ENCODE measurements around the gene LRP8.

DNA sequence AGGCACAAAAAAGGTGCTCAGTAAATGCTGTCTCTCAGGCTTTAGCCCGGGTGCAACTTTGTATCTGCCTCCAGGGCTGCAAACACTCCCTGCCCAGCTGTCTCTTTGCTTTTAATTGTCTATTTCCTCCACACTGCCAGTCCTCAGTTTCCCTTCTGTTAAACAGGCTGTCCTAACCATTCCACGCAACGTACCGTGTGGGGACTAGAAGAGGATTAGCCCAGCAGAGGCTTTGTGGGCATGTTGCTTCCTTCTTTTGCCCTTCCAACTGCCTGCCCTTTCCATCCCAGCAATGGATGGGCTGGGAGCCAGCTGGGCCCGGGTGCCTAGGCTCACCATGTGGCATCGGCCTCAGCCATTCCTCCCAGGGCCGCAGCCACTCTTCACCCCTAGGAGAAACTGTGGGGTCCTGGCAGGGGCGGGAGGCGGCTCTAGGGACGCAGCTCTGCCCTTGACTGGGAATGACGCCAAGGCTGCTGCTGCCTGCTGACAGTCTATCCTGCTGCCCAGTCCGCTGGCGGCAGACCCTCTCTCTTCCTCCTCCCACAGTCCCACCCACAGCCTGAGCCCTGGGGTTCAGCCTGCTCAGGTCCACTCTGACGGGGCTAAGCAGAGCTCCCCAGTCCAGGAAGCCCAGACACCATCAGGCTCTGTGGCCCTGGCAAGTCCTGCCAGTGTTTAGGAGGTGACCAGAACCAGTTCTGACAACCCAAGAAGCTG, 40.6 kb upstream of the LRP8 start:
- TF ChIP-seq, protein P1, sequence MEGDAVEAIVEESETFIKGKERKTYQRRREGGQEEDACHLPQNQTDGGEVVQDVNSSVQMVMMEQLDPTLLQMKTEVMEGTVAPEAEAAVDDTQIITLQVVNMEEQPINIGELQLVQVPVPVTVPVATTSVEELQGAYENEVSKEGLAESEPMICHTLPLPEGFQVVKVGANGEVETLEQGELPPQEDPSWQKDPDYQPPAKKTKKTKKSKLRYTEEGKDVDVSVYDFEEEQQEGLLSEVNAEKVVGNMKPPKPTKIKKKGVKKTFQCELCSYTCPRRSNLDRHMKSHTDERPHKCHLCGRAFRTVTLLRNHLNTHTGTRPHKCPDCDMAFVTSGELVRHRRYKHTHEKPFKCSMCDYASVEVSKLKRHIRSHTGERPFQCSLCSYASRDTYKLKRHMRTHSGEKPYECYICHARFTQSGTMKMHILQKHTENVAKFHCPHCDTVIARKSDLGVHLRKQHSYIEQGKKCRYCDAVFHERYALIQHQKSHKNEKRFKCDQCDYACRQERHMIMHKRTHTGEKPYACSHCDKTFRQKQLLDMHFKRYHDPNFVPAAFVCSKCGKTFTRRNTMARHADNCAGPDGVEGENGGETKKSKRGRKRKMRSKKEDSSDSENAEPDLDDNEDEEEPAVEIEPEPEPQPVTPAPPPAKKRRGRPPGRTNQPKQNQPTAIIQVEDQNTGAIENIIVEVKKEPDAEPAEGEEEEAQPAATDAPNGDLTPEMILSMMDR (conservative IDR thresholded peaks at IDR 0.05; ENCODE audit: low read depth, low read length) = no peak
- no peak for TF ChIP-seq EZH2phosphoT487 (IDR thresholded peaks at IDR 0.05; ENCODE audit: borderline replicate concordance, low read length)

Data from PC-3 (cell line).